Measurements from ENCODE around the gene NCKIPSD.
A peak's percentile ranks its signal among the peaks of the same experiment; 100 is the strongest.

The NCKIPSD gene

DNA sequence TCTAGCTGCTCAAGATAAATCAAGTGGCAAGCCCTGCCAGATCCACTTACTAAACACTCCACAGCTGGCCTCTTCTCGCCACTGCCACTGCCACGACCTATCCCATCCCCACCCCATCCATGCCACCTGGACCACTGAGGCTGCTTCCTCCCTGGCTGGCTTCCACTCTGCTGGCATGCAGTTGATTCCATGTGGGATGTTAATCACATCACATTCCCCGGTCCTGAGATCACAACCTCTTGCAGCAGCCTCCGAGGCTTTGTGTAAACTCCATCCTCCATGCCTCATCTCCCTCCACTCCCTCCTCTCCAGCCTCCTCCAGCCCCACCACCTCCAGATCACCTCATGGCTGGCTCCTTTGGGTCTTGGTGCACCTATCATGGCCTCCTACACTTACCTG is 7.7 kb downstream of the NCKIPSD start:
- no peak for DNase-seq

DNA sequence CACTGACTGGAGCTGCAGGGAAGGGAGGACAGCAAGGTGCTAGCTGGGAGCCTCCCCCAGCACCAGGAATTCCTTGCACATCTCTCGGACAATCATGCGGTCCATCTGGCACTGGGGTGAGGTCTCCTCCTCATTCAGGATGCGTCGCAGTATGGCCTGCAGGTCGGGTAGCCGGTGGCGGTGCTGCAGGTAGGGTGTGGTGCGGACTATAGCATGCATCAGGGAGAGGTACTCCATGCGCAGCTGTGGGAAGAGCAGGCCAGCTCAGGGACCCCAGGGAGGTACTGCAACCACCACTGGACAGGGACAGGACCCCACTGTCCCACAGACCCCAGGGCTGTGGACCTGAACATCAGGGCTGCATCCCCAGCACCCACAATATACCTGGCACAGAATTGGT is 11.2 kb downstream of the NCKIPSD start:
- DNase-seq = no peak

DNA sequence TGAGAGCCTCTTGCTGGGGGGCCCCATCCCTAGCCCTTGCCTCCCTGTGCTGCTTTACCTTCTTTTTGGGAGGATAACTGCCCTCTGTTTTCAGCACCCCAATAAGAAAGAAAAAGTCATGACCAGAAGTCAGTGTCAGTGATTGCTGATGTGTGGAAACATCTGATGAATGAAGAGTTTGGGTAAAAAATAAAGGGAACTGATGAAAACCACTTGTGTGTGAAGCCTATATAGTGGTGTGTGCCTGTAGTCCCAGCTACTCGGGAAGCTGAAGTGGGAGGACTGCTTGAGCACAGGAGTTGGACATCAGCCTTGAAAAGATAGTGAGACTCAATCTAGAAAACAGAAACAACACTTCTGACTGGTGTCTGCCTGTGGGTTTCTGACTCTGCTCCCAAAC is 13.2 kb downstream of the NCKIPSD start:
- DNase-seq = no peak

DNA sequence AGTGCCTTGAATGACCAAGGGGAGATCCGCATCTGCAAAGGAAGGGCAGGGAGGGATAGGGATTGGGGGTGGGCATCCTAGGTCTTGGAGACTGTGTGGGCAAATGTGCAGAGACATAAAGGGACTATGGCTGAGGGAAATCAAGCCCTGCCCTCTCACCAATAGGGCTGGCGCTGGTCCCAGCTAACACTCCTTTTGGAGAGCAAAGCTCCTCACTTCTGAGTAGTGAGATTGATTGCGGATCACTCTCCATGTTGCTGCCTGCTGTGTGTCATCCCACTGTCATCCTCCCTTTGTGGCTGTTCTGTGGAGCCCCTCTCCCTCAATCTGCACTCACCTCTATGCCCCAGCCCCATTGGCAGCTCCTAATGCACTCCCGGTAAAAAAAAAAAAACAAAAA is 20.8 kb downstream of the NCKIPSD start:
- DNase-seq = no peak

DNA sequence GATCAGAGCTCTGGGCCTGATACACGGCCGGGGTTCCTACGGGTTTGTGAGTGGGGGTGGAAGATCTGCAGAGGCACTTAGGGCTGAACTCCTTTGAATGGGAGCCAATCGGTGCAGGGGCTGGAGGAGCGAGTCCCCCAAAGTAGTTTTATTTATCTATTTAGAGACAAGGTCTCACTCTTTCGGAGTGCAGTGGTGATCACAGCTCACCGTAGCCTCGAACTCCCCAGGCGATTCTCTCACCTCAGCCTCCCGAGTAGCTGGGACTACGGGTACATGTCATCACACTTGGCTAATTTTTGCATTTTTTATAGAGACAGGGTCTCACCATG is 21.4 kb downstream of the NCKIPSD start:
- DNase-seq = no peak

DNA sequence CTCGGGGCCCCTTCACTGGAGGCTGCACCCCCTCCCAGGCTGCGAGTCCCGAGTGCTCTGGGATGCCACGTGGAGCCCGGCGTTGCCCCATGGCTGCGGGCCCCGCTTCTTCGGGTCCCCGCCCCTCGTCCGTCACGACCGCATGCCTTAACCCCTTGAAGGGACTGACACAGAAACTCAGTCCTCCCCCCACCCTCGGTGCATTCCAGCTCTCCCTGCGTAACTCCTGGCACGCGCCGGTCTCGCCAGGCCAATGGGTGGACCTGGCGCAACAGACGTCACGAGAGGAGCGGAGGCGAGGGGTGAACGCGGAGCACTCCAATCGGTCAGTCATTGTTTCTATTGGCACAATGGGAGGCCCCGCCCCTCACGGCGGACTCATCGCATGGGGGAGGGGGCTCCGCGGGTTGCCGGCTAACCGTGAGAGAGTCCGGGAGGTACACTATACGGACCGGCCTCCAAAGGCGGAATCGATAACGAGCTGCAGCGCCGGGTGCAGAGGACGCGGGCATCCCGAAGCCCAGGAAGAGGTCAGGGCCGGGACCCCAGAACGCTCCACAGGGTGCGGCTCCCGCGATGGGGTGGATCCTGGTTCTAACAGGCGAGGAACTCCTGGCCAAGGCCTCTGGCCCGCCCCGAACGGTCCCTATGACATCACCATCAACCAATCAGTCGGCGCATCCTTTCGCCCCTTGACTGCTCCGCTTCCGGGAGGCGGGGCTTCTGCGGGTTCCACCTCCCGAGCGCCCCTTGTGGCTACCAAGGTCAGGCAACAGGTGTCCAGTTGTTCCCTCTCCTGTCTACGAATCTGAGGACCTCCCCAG is 22.0 kb downstream of the NCKIPSD start:
- peak; percentile 96 for DNase-seq

DNA sequence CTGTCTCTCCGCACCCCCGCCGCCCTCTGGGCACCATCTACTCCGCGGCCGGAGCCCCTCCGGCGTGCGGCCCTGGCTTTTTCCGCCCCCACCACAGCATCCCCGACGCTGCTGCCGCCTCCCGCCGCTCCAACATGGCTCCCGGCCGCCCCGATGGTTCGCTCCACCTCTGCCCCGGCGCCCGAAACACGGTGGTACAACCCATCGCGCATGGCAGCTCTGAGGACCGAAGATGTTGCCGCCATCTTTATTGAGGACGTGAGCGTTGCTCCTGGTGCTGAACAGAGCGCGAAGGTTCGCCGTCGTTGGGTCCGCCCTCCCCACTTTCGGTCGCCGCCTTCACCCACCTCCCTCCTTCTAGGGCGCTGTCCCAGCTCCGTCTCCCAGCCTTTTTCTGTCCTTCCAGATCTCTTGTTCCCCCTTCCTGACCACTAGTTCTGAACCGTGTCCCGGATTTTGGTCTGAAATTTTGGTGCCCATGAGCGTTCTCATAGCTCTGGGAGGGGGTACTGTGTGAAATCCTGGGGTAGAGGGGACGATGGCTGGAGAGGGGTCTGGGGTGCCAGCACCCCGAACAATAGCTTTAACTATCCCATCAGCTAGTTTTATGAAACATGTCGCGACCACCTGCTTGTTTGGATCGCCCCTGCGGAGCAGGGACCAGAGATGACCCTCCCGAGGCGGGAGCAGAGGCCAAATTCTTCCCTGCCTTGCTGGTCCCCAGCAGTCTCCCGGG is 22.8 kb downstream of the NCKIPSD start, which contains the start of gene CELSR3:
Gene CELSR3, minus strand, starts transcription at position 134 of the 736 bp plus-strand sequence. CDS start 252 bp downstream, outside the sequence.
- DNase-seq = peak; percentile 90

DNA sequence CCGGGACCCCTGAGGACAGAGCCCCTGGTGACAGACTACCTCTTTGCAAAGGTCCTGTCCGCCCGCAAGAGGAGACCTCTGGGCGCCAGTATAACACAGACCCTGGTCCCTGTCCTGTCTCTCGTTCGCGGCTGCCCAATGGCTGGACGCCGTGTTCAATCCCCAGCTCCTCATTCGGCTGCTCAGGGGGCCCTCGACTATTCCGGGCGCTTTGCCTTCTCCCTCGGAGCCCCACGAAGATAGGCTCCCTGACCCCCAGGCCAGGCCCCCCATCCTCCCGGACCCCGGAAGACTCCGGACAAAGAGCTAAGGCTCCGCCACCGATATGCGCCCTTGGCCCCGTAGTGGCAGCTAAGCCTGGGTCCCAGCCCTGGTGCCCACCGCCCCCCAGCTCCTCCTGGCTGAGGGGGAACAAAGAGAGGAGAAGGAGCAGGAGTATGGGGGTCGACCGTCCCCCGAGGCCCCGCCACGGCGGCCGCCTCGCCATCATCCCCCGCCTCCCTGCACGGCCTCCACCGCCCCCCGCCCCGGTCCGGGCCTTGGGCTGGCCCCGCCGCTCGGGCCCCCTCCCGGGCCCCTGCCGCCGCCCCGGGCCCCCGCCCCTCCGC is 23.5 kb downstream of the NCKIPSD start:
- no peak for DNase-seq

DNA sequence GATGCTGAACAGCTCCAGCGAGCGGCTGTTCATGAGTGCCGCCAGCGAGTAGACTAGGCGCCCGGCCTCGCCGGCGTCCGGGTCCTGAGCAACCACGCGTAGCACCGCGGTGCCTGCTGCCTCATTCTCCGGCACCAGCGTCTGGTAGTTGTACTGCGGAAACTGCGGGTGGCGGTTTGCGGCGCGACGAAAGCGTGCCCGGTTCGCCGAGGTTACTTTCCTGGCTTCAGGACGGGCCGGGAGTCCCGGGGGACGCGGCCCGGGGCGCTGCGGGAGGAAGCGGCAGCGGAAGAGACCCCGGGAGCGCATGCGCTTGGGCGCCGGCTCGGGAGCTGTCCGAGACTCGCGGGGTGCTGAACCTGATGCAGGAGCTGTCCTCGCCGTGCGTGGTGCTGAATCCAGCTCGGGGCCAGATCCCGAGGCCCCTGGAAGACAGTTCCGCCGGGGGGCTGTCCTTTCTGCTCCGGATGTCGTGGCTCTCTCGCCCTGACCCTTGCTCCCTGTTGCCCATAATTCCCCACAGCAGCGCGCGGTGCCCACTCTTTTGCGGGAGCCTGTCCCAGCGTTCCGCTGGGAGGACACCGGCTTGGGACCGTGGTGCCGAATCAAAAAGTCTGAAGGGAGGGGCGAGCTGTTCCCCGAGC is 24.1 kb downstream of the NCKIPSD start:
- peak; percentile 93 for DNase-seq

DNA sequence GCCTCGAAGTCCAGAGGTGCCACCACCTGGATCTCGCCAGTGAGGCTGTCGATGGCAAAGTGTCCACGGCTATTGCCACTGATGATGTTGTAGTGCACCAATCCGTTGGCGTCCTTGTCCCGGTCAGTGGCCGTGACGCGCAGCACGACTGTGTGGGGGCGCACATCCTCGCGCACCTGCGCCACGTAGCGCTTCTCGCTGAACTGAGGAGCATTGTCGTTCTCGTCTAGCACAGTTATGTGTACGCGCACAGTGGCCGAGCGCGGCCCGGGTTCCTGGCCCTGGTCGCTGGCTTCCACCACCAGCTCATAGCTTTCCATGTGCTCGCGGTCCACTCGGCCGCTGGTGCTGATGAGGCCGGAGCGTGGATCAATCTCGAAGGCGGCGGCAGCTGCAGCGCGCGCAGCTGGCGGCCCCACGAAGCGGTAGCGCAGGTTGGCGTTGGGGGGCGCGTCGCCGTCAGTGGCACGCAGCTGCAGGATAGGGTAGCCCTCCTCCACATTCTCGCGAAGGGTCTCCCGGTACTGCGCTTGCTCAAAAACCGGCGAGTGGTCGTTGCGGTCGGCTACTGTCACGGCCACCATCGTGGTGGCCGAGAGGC is 24.8 kb downstream of the NCKIPSD start:
- DNase-seq = no peak

DNA sequence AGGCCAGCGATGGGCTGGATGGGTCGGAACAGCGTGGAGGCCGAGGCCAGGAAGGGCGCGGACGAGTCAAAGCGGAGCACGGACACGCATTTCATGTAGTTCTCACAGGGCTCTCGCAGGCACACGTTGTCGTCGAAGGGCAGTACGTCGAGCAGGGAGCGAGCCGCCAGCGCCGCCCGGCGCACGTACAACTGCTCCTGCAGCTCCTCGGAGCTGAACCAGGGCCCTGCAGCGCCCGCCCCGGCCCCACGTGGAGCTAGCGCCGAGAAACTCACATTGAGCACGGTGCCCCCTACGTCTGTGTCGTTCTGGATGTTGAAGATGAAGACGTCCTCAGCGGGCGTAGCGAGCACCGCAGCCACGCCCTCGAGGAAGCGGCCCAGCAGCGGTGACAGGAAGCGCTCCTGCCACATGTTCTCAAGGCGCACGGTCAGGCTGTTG is 28.9 kb downstream of the NCKIPSD start:
- DNase-seq = peak; percentile 75

DNA sequence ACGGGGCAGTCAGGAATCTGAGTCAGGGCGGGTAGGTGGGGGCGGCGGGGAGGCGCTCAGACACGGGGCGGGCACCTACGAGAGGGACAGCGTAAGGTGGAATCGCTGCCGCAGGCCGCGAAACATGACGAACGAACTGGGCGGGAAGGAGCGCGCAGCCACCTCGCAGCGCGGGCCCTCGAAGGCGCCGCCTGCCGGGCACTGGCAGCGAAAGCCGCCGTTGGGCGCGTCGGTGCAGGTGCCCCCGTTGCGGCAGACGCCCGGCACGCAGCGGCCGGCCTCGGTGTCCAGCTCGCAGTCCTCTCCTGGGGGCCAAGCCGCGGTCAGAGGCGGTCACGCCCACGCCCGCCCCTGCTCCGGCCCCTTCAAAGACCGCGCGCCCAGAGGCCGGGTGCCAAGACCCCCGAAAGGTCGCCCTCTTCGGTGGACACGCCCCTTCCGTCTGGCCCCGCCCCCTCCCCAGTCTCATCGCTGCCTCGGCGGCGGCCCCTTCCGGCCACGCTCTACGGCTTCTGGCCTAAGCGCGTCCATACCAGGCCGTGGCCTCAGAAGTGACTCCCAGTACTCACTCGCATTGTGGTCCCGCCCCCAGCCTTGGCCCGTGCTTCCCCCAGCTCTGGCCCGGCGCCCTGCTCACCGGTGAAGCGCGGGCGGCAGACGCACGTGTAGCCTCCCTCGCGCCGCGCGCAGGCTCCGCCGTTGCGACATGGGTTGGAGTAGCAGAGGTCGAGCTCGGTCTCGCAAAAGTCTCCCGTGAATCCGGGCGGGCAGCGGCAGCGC is 29.5 kb downstream of the NCKIPSD start:
- peak; percentile 94 for DNase-seq

DNA sequence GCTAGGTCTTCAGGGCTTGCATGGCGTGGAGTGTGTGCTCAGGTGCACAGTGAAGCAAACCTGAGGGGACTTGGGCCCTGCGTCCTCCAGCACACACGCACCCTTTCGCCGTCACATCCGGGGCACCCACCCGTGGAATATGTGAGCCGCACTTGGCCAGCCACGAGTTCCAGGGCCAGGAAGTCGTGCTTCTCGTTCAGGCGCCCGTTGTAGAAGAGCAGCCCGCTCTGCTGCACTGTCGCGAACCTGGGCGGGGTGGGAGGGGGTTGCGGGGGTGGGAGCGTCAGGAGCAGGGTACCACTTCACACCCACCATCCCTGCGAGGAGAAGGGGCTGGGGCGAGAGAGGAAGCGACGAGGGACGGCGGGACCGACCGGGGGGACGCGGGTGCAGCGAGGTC is 30.1 kb downstream of the NCKIPSD start:
- peak; percentile 85 for DNase-seq

DNA sequence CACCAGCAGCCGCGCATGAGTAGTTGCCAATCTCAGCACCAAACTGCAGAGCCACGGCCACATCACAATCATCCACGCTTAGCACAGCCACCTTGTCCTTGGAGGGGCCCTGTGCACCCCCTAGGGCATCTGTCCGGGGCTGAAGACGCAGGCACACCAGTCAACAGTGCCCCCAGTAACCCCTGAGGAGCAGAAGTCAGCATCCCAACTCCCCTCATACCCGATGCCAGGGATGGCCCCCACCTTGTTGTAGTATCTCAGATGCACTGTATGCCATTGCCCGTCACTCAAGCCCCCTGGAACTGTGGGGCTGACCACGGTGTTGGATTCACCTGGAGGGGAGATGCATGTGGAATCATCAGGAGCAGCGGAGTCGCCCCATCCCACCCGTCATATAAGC is 30.7 kb downstream of the NCKIPSD start:
- no peak for DNase-seq

DNA sequence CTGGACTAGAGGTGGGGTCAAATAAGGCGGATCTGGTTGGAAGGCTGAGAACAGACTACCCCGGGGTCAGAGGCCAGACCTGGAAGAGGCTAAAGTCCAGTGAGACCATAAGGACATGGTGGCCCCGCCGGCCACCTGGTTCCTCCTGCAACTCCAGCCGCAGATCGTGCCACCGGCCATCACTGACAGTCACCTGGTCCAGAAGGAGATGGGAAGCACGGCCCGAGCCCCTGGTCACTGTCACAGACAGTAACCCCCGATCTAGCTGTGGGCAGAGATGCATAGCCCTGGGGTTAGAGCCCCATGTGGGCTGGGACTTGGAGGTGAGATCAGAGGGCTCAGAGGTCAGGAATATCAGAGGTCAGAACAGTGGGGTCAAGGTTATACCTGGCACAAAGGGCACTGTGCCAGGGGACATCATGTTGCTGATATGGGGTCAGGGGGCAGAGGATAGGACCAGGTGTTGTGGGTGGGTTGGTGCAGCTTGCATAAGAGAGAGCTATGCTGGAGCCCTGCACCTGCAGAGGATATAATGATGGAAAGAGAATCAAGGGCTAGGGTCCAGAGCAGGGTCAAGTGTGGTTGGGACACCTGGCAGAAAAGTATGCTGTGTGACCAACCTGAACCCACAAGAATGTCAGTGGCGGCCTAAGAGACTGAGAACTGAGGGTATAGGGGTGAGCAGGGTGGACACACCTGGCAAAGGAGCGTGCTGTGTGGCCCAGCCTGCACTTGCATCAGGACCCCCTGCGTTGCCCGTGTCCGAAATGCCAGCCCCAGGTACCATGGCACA is 32.6 kb downstream of the NCKIPSD start:
- no peak for DNase-seq

DNA sequence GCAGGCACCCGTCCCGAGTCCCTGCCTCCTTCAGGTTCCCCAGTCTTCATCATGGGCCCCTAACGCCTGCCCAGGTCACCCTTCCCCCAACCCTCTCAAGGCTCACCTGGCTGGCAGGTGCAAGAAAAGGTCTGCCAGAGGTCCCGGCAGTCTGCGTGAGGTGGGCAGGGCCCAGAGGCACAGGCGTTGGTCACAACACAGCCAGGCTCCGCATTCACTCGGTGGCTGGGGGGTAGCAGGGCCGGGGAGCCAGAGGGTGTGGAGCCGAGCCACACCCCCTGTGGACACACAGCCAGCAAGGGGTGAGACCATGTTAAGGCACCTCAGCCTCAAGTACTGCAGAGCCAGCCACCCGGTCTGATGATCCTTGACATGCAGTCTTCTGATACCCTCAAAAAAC is 33.9 kb downstream of the NCKIPSD start:
- no peak for DNase-seq

DNA sequence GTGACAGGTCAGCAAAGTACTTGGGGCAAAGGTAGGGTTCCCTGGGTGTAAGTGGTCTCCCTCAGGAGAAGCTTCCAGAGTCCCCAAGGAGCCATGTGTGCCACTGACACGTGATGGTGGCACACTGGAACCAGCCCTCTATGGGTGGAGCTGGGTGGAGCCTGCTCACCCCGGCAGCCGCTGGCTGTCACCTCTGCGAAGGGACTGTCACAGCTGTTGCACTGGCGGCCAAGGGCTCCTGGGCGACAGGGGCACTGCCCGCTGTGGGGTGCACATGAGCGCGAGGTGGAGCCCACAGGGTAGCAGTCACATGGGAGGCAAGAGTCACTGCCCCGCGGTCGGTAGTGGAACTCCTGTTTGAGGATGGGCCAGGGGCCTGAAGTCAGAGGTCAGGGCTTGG is 35.0 kb downstream of the NCKIPSD start:
- no peak for DNase-seq

DNA sequence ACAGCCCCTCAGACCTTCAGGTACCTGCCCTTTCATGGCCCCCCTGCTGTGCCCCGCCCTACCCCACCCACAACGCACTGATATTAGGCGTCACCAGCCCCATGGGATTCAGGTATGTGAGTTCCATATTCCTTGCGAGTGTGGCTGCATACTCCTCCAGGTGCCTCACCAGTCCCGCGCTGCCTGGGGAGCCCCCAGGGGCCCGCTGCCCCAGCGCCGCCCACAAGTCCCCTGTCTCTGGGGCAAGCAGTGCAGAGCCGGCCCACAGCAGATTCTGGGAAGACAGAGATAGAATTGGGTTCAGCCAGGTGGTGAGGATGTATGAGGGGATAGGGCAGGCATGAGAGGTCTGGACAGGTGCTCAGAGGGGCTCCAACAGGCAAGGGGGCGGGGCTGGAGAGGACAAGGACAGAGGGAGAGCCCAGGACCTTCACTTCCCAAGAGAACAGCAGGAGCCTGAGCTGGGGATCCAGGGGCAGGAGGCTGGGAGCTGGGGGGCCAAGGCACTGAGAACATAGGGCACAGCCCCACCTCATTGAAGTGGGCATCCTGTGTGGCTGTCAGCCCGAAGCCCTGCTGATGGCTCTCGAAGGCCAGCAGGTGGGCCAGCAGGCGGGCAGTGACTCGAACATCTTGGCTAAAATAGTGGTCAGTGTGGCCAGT is 37.4 kb downstream of the NCKIPSD start:
- DNase-seq = no peak

DNA sequence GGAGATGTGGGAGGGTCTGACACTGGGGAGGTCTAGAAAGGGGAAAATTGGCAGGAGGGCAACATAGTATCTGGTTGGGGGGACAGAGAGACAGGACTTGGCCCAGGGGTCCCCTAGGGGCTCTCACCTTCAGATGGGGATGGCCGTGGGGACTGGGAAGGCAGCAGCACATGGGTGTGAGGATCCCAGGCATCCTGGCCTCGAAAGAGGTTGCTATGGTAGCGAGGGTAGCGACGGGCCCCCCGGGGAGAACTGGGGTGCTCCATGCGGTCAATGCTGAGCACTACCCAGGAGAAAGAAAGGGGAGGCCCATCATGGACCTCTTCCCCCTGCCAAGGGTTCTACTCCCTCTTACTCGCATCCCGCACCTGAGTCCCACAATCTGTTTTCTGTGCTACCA is 38.0 kb downstream of the NCKIPSD start:
- DNase-seq = no peak

DNA sequence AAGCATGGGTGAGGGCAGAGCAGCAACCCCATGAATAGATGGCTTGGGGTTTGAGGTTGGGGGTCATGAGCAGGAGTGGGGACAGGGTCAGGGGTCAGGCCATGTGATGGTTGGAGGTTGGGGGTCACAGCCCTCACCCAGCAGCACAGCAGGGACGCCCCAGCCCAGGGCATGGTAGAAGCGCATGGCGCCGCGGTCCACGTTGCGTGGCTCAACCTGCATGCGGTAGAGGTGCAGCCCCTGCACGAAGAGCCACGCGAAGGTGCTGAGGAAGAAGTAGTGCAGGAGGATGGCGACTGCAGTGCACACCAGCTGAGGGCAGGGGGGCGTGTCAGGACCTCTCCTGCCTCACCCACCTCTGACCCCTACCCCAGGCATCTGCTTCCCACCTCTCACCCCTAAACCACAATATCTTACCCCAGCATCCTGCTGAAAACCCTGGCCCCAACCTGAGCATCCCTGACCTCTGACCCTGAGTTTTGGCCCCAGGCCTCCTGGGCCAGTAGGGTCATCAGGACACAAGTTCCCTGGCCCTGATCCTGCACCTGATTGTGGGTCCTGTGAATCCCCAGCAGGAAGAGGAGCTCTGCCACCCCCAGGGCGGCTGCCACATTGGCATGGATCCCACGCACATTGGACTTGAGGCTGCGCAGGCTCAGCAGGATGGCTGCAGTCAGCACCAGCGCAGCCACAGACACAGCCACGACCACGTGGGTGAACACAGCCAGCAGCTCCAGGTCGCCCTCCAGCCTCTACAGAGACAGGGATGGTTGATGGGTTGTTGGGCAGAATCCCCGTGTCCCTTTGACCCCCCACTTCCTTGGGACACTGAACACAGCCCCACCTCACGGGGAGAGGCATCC is 40.6 kb downstream of the NCKIPSD start:
- DNase-seq = no peak

Measured in activated effector memory CD4-positive, alpha-beta T cell treated with anti-CD3 and anti-CD28 coated beads, Interleukin-2, amount 50 U/mL, for 16 hours (primary cell).